ENCODE measurements around the gene MCM10. TPM values are rescaled to one million over a fixed set of nuclear protein-coding genes. Genes with fewer than 3 reads are reported as not detected.

The MCM10 gene
- total RNA-seq, 1 experiment from 2014 or later = 43.1 TPM

GRCh38 chr10:13184730-13185514, 23.6 kb downstream of the MCM10 start:
- Histone ChIP-seq H3K9me2 (ENCODE audit: insufficient read depth) (no peaks in the 10 kb centered on the region), H3K27me3 (ENCODE audit: insufficient read depth, low read length) (no peaks in the 10 kb centered on the region), H3K4me2 (ENCODE audit: low read length) (no peak overlapping the region), H4K20me1 (ENCODE audit: insufficient read depth) (no peaks in the 10 kb centered on the region), H3K4me3 (replicated peaks in 1 of 2; ENCODE audit: low read depth in 1 of 2, low read length in 2 of 2) (no peak overlapping the region), H3K4me1 (ENCODE audit: control insufficient read depth in 1 of 2, insufficient read depth in 2 of 2, low read length in 2 of 2) (no peaks in the 10 kb centered on the region), H3K9me3 (ENCODE audit: control insufficient read depth in 1 of 2, insufficient read depth in 1 of 2, low read depth in 1 of 2, low read length in 2 of 2) (no peaks in the 10 kb centered on the region), H2AFZ (ENCODE audit: low read depth, low read length, poor library complexity, severe bottlenecking) (no peak overlapping the region), H3K9ac (ENCODE audit: low read length) (no peak overlapping the region), H3K79me2 (ENCODE audit: insufficient read depth, low read length) (no peaks in the 10 kb centered on the region), H3K36me3 (ENCODE audit: control insufficient read depth in 1 of 2, insufficient read depth in 2 of 2, low read length in 2 of 2) (peaks cover 55 to 63% of the 10 kb centered on the region in 2 experiments), H3K27ac (ENCODE audit: low read depth, low read length) (no peak overlapping the region)
- no peak for TF ChIP-seq ZBTB33 (IDR thresholded peaks at IDR 0.05; ENCODE audit: extremely low read depth, insufficient replicate concordance, low read length)
- TF ChIP-seq SIN3A (IDR thresholded peaks at IDR 0.05; ENCODE audit: low read depth) = no peak
- no peak for TF ChIP-seq EGR1 (IDR thresholded peaks at IDR 0.05; ENCODE audit: low read depth)
- no peak for TF ChIP-seq ZFX (IDR thresholded peaks at IDR 0.05)
- TF ChIP-seq SRF (IDR thresholded peaks at IDR 0.05; ENCODE audit: low read depth) = no peak
- TF ChIP-seq CEBPB (IDR thresholded peaks at IDR 0.05; ENCODE audit: low read depth) = no peak
- TF ChIP-seq EZH2phosphoT487 (IDR thresholded peaks at IDR 0.05; ENCODE audit: borderline replicate concordance) = no peak
- no peak for TF ChIP-seq CBX3 (IDR thresholded peaks at IDR 0.05; ENCODE audit: low read depth)
- TF ChIP-seq TCF7L2 (IDR thresholded peaks at IDR 0.05; ENCODE audit: borderline replicate concordance, extremely low read depth, insufficient read depth, insufficient read length) = no peak
- TF ChIP-seq POLR2AphosphoS5 (IDR thresholded peaks at IDR 0.05; ENCODE audit: low read depth, low read length) = no peak
- no peak for TF ChIP-seq POLR2A (IDR thresholded peaks at IDR 0.05; ENCODE audit: borderline replicate concordance, extremely low read depth, insufficient read depth, insufficient read length)
- no peak for TF ChIP-seq RAD21 (IDR thresholded peaks at IDR 0.05; ENCODE audit: low read depth)
- TF ChIP-seq CTCF (IDR thresholded peaks at IDR 0.05 in 2 of 3, conservative IDR thresholded peaks at IDR 0.05 in 1 of 3; ENCODE audit: borderline replicate concordance in 1 of 3, insufficient read depth in 1 of 3, low read depth in 2 of 3, low read length in 2 of 3) = no peak
- TF ChIP-seq EZH2 (IDR thresholded peaks at IDR 0.05) = no peak
- no peak for TF ChIP-seq SP1 (IDR thresholded peaks at IDR 0.05; ENCODE audit: low read depth)
- TF ChIP-seq ATF3 (IDR thresholded peaks at IDR 0.05) = no peak
- ATAC-seq (no peak), DNase-seq (ENCODE audit: low read depth, low spot score) (no peak)
- no TSS peak for BruUV-seq (replicated peaks)
- intact Hi-C loops (cut with micrococcal nuclease) = no loop called here
- ChIA-PET POLR2A (no interaction called here), CTCF (no interaction called here), RAD21 (ENCODE audit: low non-redundant PET in 1 of 2, low total read pairs in 2 of 2, uncharacterized antibody in 2 of 2, unreplicated experiment in 2 of 2) (no interaction called here)

Data from HCT116 (cell line).